Stimulated activated CD8-positive, alpha-beta memory T cell treated with anti-CD3 and anti-CD28 coated beads, Interleukin-7, amount 100 ng/mL, for 4 hours (primary cell): Measurements from ENCODE around the gene PDGFRB.

Source experiments
- DNase-seq, 2 donors: peaks; one replicate each; pipeline ENCODE4 v3.0.0-alpha.2; 2020; ENCODE audit warnings: low read depth in 2 of 2

Gene PDGFRB

GRCh38 chr5:150114773-150115408, 40.8 kb downstream of the PDGFRB start:
- no peak for DNase-seq

- no peak for DNase-seq
Observed at GRCh38 chr5:150114102-150114641, 41.5 kb downstream of the PDGFRB start.

GRCh38 chr5:150113047-150113744, 42.4 kb downstream of the PDGFRB start:
- no peak for DNase-seq

- DNase-seq = no peak
Observed at GRCh38 chr5:150112201-150113046, 43.2 kb downstream of the PDGFRB start.

GRCh38 chr5:150111122-150111521, 44.5 kb downstream of the PDGFRB start:
- DNase-seq = no peak

GRCh38 chr5:150109921-150110320, 45.7 kb downstream of the PDGFRB start:
- DNase-seq = no peak

- DNase-seq = no peak
Observed at GRCh38 chr5:150108711-150109514, 46.7 kb downstream of the PDGFRB start.

GRCh38 chr5:150107909-150108447, 47.7 kb downstream of the PDGFRB start:
- DNase-seq = no peak

- no peak for DNase-seq
Observed at GRCh38 chr5:150106674-150107426, 48.8 kb downstream of the PDGFRB start.

GRCh38 chr5:150105928-150106615, 49.6 kb downstream of the PDGFRB start:
- DNase-seq = no peak

GRCh38 chr5:150104550-150104870, 51.1 kb downstream of the PDGFRB start:
- DNase-seq = no peak

GRCh38 chr5:150103678-150104549, 51.7 kb downstream of the PDGFRB start:
- DNase-seq = no peak

GRCh38 chr5:150101023-150101422, 54.6 kb downstream of the PDGFRB start:
- no peak for DNase-seq

GRCh38 chr5:150097152-150097551, 58.5 kb downstream of the PDGFRB start:
- no peak for DNase-seq

GRCh38 chr5:150092159-150092787, 63.4 kb downstream of the PDGFRB start:
- no peak for DNase-seq

- DNase-seq = no peak
Observed at GRCh38 chr5:150085950-150086715, 69.5 kb downstream of the PDGFRB start, which contains the start of gene CSF1R. Gene CSF1R (minus strand): TSS chr5:150086554. CDS start chr5:150086427, 127 bp downstream.

GRCh38 chr5:150085191-150085912, 70.3 kb downstream of the PDGFRB start:
- no peak for DNase-seq
